BLaER1 (cell line): ENCODE data around the gene MAPKAP1.
A peak's percentile ranks its signal among the peaks of the same experiment; 100 is the strongest.

Experiments
- H3K27ac ChIP-seq: shearing (Covaris generic); formaldehyde crosslinking; 2 replicates; pipeline ENCODE4 v1.8.1; 2022
- H3K27me3 ChIP-seq: shearing (Covaris generic); formaldehyde crosslinking; 2 replicates; pipeline ENCODE4 v1.8.1; 2022
- H3K36me3 ChIP-seq: shearing (Covaris generic); formaldehyde crosslinking; 2 replicates; pipeline ENCODE4 v1.8.1; 2022
- H3K4me1 ChIP-seq: shearing (Covaris generic); formaldehyde crosslinking; 2 replicates; pipeline ENCODE4 v1.8.1; 2022
- H3K4me2 ChIP-seq: shearing (Covaris generic); formaldehyde crosslinking; 2 replicates; pipeline ENCODE4 v1.8.1; 2022
- H3K4me3 ChIP-seq: shearing (Covaris generic); formaldehyde crosslinking; 2 replicates; pipeline ENCODE4 v1.8.1; 2022
- H3K9ac ChIP-seq: shearing (Covaris generic); formaldehyde crosslinking; 2 replicates; pipeline ENCODE4 v1.8.1; 2022
- H3K9me3 ChIP-seq: shearing (Covaris generic); formaldehyde crosslinking; 2 replicates; pipeline ENCODE4 v1.8.1; 2022
- H4K20me1 ChIP-seq: shearing (Covaris generic); formaldehyde crosslinking; 2 replicates; pipeline ENCODE4 v1.8.1; 2022
- Cebpa-rat ChIP-seq: shearing (Covaris generic); IDR thresholded peaks from 2 replicates; pipeline ENCODE4 v1.8.1; 2022

Gene MAPKAP1

DNA sequence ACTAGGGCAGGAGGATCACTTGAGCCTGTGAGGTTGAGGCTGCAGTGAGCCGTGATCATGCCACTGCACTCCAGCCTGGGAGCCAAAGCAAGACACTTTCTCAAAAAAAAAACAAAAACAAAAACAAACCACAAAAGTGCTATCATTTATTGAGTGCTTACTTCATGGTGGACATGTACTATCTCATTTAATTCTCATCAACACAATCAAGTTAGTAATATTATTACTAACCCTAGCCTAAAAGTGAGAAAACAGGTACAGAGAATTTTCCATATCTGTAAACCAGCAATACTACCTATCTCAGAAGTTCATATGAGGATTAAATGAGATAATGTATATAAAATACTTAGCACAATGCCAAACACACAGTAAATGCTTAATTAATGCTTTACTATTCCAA, 85.8 kb downstream of the MAPKAP1 start:
- no peak overlapping the region for H3K4me2 ChIP-seq
- H3K27ac ChIP-seq: no peak overlapping the region
- H3K9ac ChIP-seq: no peak overlapping the region
- H3K36me3 ChIP-seq: no peaks in the 10 kb centered on the region
- peaks cover 4% of the 10 kb centered on the region; the same call in 1 of the 2 replicates for H3K9me3 ChIP-seq
- H3K27me3 ChIP-seq: no peaks in the 10 kb centered on the region
- TF ChIP-seq Cebpa-rat: no peak
- H3K4me1 ChIP-seq: no peaks in the 10 kb centered on the region
- no peak overlapping the region for H3K4me3 ChIP-seq
- peaks cover 14% of the 10 kb centered on the region; the same call in 1 of the 2 replicates for H4K20me1 ChIP-seq

DNA sequence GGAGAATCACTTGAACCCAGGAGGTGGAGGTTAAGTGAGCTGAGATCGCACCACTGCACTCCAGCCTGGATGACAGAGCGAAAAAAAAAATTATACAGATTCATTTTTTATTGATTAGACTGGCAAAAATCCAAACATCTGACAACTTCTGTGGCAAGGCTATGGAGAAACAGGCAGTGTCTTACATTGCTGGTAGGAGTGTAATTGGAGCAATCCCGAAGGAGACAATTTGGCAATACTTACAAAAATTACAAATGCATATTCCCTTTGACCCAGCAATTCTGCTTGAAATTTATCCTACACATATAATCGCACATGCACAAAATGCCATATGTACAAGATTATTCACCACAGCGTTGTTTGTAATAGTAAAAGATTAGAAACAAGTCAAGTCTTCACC, 86.8 kb downstream of the MAPKAP1 start:
- Histone ChIP-seq H3K36me3 (no peaks in the 10 kb centered on the region), H3K27me3 (no peaks in the 10 kb centered on the region), H3K9ac (no peak overlapping the region), H3K27ac (no peak overlapping the region), H3K4me1 (no peaks in the 10 kb centered on the region), H3K4me3 (no peak overlapping the region), H3K4me2 (no peak overlapping the region), H4K20me1 (peaks cover 12% of the 10 kb centered on the region; the same call in 1 of the 2 replicates), H3K9me3 (peaks cover 4% of the 10 kb centered on the region; the same call in 1 of the 2 replicates)
- TF ChIP-seq Cebpa-rat: no peak

DNA sequence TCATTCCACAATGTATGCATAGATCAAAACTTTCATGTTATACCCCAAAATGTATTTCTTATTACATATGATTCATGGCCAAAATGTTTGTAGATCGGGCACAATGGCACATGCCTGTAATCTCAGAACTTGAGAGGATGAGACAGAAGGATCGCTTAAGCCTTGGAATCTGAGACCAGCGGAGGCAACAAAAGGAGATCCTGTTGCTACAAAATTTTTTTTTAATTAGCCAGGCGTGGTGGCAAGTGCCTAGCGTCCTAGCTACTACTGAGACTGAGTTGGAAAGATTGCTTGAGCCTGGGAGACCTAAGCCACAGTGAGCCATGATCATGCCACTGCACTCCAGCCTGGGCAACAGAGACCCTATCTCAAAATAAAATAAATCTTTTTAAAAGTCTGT, 89.9 kb downstream of the MAPKAP1 start:
- H3K27ac ChIP-seq: no peak overlapping the region
- 0 out of 2 replicates have a peak, but pooled peaks cover 11% of the 10 kb centered on the region for H3K9me3 ChIP-seq
- no peak for TF ChIP-seq Cebpa-rat
- H3K27me3 ChIP-seq: no peaks in the 10 kb centered on the region
- H3K4me3 ChIP-seq: no peak overlapping the region
- peaks cover 6% of the 10 kb centered on the region; the same call in 1 of the 2 replicates for H3K36me3 ChIP-seq
- peaks cover 7% of the 10 kb centered on the region for H3K4me1 ChIP-seq
- no peak overlapping the region for H3K9ac ChIP-seq
- peaks cover 12% of the 10 kb centered on the region; the same call in 1 of the 2 replicates for H4K20me1 ChIP-seq
- no peak overlapping the region for H3K4me2 ChIP-seq

DNA sequence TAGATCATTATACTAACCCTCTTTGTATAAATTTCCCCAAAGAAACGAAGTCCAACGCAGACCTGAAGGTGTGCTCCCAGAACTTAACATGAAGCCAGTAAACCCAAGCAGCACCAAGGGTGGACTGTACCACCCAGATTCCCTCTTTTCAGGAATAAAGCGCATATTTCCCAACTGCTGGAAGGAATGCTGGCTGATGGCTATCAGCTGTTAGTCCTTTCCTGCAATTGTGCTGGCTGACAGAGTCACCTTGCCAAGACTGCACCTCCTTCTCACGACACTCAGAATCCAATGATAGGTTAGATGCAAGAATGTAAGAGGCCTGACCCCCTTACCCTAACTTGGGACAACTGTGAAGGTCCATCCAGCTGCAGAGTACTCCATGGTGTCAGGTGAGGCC, 93.9 kb downstream of the MAPKAP1 start:
- no peak for TF ChIP-seq Cebpa-rat
- no peak overlapping the region for H3K27ac ChIP-seq
- no peak overlapping the region for H3K4me2 ChIP-seq
- H4K20me1 ChIP-seq: peaks cover 30% of the 10 kb centered on the region; the same call in 1 of the 2 replicates
- peaks cover 31% of the 10 kb centered on the region for H3K4me1 ChIP-seq
- H3K4me3 ChIP-seq: no peak overlapping the region
- no peaks in the 10 kb centered on the region for H3K27me3 ChIP-seq
- no peak overlapping the region for H3K9ac ChIP-seq
- H3K36me3 ChIP-seq: peaks cover 6% of the 10 kb centered on the region; the same call in 1 of the 2 replicates
- H3K9me3 ChIP-seq: 0 out of 2 replicates have a peak, but pooled peaks cover 11% of the 10 kb centered on the region

DNA sequence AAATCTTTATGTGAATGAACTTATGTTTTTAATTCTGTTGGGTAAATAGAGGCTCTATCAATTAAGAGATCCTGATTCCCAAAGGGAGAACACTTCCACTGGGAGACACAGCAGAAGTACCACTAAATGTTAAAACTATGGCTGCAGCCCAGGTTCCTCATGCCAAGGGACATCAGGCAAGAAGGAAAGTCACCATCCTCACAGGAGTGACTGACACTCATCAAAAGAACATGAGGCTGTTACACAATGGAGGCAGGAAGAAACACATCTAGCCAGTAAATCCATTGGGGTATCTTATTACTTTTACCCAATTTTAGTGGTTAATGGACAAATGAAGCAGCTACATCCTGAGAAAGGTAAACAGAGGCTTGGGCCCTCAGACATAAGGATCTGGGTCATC, 94.4 kb downstream of the MAPKAP1 start:
- H3K36me3 ChIP-seq: peaks cover 6% of the 10 kb centered on the region; the same call in 1 of the 2 replicates
- H3K4me1 ChIP-seq: peaks cover 36% of the 10 kb centered on the region
- H3K9ac ChIP-seq: no peak overlapping the region
- TF ChIP-seq Cebpa-rat: no peak
- H3K4me3 ChIP-seq: no peak overlapping the region
- H3K9me3 ChIP-seq: 0 out of 2 replicates have a peak, but pooled peaks cover 11% of the 10 kb centered on the region
- peaks cover 36% of the 10 kb centered on the region; the same call in 1 of the 2 replicates for H4K20me1 ChIP-seq
- H3K27me3 ChIP-seq: no peaks in the 10 kb centered on the region
- H3K27ac ChIP-seq: no peak overlapping the region
- H3K4me2 ChIP-seq: peak overlapping the region; percentile 23

DNA sequence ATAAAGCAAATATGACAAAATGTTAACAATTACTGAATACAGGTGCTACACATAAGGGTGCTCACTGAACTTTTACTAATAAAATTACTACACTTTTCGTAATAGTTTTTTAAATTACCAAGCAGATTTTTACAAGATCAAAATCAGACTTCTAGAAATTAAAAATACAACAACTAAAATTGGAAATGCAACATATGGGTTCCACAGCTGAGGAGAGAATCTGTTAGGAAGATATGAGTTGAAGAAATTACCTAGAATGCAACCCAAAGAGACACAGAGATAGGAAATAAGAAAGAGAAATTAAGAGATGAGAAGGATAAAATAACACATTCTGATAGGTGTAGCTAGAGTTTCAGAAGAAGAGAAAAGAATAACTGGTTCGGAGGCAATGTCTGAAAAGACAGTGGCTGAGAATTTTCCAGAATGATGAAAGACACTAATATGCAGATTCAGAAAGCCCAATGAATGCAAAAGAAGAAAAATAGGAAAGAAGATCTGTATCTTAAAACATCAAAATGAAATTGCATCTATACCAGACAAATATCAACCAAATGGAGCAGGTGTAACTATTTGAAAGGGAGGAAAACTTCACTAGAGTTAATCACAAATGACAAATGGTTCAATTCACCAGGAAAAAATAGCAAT, 95.8 kb downstream of the MAPKAP1 start:
- no peak overlapping the region for H3K9ac ChIP-seq
- no peak for TF ChIP-seq Cebpa-rat
- H3K4me1 ChIP-seq: peaks cover 38% of the 10 kb centered on the region
- H3K27me3 ChIP-seq: no peaks in the 10 kb centered on the region
- H3K4me3 ChIP-seq: no peak overlapping the region
- H3K9me3 ChIP-seq: 0 out of 2 replicates have a peak, but pooled peaks cover 11% of the 10 kb centered on the region
- H3K4me2 ChIP-seq: peak overlapping the region; percentile 23; the same call in 1 of the 2 replicates
- peaks cover 6% of the 10 kb centered on the region; the same call in 1 of the 2 replicates for H3K36me3 ChIP-seq
- H3K27ac ChIP-seq: no peak overlapping the region
- H4K20me1 ChIP-seq: peaks cover 37% of the 10 kb centered on the region; the same call in 1 of the 2 replicates

DNA sequence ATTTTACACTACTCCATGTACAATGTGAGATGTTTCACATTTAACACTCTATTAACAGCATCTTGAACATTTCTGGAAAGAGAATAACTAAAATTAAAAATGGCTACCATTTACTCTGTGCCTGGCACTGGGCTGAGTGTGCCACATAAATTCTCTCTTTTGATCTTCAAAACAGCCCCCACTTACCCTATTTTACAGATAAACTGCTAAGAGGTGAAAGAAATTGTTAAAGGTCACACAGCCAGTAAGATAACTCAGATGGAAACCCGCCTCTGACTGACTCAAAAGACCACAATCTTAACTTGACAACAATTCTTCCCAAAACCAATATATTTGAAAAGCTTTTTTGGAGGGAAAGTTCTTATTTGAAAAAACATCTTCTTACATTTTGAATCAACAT, 97.3 kb downstream of the MAPKAP1 start:
- H3K4me2 ChIP-seq: no peak overlapping the region
- H4K20me1 ChIP-seq: peaks cover 52% of the 10 kb centered on the region
- no peak overlapping the region for H3K27ac ChIP-seq
- 0 out of 2 replicates have a peak, but pooled peaks cover 11% of the 10 kb centered on the region for H3K9me3 ChIP-seq
- H3K27me3 ChIP-seq: no peaks in the 10 kb centered on the region
- H3K36me3 ChIP-seq: peaks cover 6% of the 10 kb centered on the region; the same call in 1 of the 2 replicates
- H3K4me1 ChIP-seq: peaks cover 38% of the 10 kb centered on the region
- H3K9ac ChIP-seq: no peak overlapping the region
- TF ChIP-seq Cebpa-rat: no peak
- H3K4me3 ChIP-seq: no peak overlapping the region

DNA sequence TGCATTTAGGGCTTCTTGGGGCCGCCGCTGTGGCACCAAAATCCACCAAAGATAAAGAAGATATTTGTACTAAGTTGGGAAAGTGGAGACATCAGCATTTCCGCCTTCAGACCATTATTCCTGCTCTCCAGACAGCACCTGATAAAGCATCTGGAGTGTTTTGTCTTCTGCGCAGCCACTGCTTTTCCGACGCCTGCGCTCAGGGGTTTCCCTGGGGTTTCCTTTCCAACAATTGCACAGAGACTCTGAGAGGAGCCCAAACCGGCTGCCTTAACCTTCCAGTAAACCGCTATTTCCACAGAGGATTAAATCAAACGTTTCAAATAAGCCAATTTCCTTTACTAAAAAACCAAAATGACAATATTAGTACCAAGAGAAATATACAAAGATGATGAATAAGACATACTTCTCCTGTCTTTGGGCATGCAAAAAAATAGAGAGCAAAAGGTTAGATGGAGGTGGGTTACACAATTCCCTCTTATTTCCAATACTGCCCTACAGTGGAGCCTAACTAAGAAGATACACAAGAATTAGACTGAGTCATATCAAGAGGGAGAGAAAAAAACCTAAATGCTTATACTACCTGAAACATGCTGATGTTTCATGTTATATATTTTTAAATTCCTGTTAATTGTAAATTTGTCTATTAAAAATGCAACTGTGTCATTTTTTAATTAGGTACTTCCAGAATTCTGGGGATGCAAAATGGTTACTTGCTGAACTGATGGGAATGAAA, 98.4 kb downstream of the MAPKAP1 start:
- H3K4me1 ChIP-seq: peaks cover 38% of the 10 kb centered on the region
- H3K27me3 ChIP-seq: no peaks in the 10 kb centered on the region
- no peak overlapping the region for H3K9ac ChIP-seq
- H3K4me3 ChIP-seq: no peak overlapping the region
- no peak overlapping the region for H3K27ac ChIP-seq
- peak overlapping the region; percentile 63 for H3K4me2 ChIP-seq
- no peak for TF ChIP-seq Cebpa-rat
- H3K9me3 ChIP-seq: 0 out of 2 replicates have a peak, but pooled peaks cover 5% of the 10 kb centered on the region
- H3K36me3 ChIP-seq: peaks cover 6% of the 10 kb centered on the region; the same call in 1 of the 2 replicates
- H4K20me1 ChIP-seq: peaks cover 61% of the 10 kb centered on the region

DNA sequence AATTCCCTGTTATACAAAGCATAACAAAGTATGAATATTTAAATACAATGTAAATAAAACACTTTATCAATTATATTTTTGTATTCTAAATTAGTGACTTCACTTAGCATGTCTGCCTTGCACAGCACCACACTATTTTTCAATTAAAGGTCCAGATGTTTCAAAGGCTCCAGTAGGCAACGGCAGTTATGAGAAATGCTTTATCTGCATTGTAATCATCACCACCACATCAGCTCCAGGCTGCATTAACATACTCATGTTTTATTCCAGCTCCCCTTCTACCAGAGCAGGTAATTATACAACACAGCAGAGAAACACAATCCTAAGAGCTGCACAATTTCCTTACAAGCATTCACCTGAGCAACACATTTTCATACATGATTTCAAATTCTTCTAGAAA, 102.8 kb downstream of the MAPKAP1 start:
- Histone ChIP-seq H3K9ac (no peak overlapping the region), H3K4me2 (no peak overlapping the region), H3K4me3 (no peak overlapping the region), H3K4me1 (peaks cover 17% of the 10 kb centered on the region), H3K36me3 (peaks cover 10% of the 10 kb centered on the region), H3K27me3 (no peaks in the 10 kb centered on the region), H4K20me1 (peaks cover 92% of the 10 kb centered on the region), H3K27ac (no peak overlapping the region), H3K9me3 (no peaks in the 10 kb centered on the region)
- TF ChIP-seq Cebpa-rat: no peak
